ENCODE measurements around the gene GPR151. TPM values are rescaled to one million over a fixed set of nuclear protein-coding genes. Genes with fewer than 3 reads are reported as not detected.
A peak's percentile ranks its signal among the peaks of the same experiment; 100 is the strongest.

Gene GPR151
- polyA plus RNA-seq, 1 donor from 2014 or later, result 1.0 TPM

GRCh38 chr5:146466521-146467349 is 49.3 kb downstream of the GPR151 start:
- peaks cover 8% of the 10 kb centered on the region for H3K79me2 ChIP-seq (replicated peaks; ENCODE audit: insufficient read depth, low read length)

More at GRCh38 chr5:146466521-146467349, 49.3 kb downstream of the GPR151 start:
- no peaks in the 10 kb centered on the region for H4K20me1 ChIP-seq (ENCODE audit: insufficient read depth)
- no peak for TF ChIP-seq REST (IDR thresholded peaks at IDR 0.05; ENCODE audit: borderline replicate concordance)
- TF ChIP-seq CTCF (IDR thresholded peaks at IDR 0.05; ENCODE audit: poor library complexity, severe bottlenecking), result peak; percentile 62
- no peak for TF ChIP-seq POLR2AphosphoS5 (IDR thresholded peaks at IDR 0.05)
- TF ChIP-seq SMC3 (conservative IDR thresholded peaks at IDR 0.05; ENCODE audit: poor library complexity), result peak; percentile 64
- TF ChIP-seq EZH2 (IDR thresholded peaks at IDR 0.05; ENCODE audit: borderline replicate concordance, insufficient read depth, low read length, poor library complexity, severe bottlenecking), result no peak
- no peak for TF ChIP-seq EP300 (conservative IDR thresholded peaks at IDR 0.05; ENCODE audit: poor library complexity, severe bottlenecking)
- TF ChIP-seq RAD21 (conservative IDR thresholded peaks at IDR 0.05), result peak; percentile 59
- no peak for TF ChIP-seq MXI1 (conservative IDR thresholded peaks at IDR 0.05; ENCODE audit: poor library complexity, severe bottlenecking)
- TF ChIP-seq TAF1 (IDR thresholded peaks at IDR 0.05; ENCODE audit: low read depth), result no peak
- peak overlapping the region; percentile 44 for H3K4me3 ChIP-seq (ENCODE audit: low read length)
- no peak overlapping the region for H2AFZ ChIP-seq (ENCODE audit: low read depth, low read length)
- no peaks in the 10 kb centered on the region for H3F3A ChIP-seq (ENCODE audit: insufficient read depth, low read length, poor library complexity, severe bottlenecking)
- H3K27me3 ChIP-seq (ENCODE audit: insufficient read depth, low read depth, low read length), result no peaks in the 10 kb centered on the region
- H3K9ac ChIP-seq (ENCODE audit: low read length), result no peak overlapping the region
- no peaks in the 10 kb centered on the region for H3K9me3 ChIP-seq (ENCODE audit: low read length)
- H3K4me2 ChIP-seq (ENCODE audit: low read length), result peak overlapping the region; percentile 33
- H3K9me2 ChIP-seq (ENCODE audit: insufficient read depth, low read length), result no peaks in the 10 kb centered on the region
- peaks cover 13% of the 10 kb centered on the region for H3K36me3 ChIP-seq (ENCODE audit: insufficient read depth, low read length)
- H3K27ac ChIP-seq (ENCODE audit: low read length), result no peak overlapping the region
